Measurements from ENCODE around the gene PICALM. TPM values are rescaled to one million over a fixed set of nuclear protein-coding genes. Genes with fewer than 3 reads are reported as not detected.

Gene PICALM
- total and polyA plus RNA-seq, 2 of the 8 experiments (the other 6 are each of a cell fraction or from before 2014, with no cell fraction given), result 69.4 to 71.3 TPM

DNA sequence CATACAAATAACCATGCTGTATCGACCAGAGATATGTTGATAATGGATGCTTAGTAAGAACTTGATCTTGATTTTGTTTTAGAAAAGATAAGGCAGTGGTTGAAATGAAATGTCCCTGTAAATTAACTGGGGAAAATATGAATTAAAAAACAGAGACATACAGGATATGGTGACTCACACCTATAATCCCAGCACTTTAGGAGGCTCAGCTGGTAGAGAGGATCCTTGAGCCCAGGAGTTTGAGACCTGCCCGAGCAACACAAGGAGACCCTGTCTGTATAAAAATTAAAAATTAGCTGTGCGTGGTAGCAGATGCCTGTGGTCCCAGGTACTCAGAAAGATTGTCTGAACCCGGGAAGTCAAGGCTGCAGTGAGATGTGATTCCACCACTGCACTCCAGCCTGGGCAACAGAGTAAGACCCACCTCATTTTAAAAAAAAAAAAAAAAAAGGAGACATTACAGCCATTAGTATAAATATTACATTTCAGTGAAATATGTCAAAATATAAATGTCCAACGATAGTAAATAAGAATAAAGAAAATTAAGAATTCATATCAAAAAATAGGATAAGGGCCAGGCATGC is 4.6 kb downstream of the PICALM start (continued):
- TF ChIP-seq SAP30 (IDR thresholded peaks at IDR 0.05; ENCODE audit: insufficient read depth, insufficient replicate concordance, low read length), result no peak
- no peak for TF ChIP-seq CBX8 (IDR thresholded peaks at IDR 0.05; ENCODE audit: borderline replicate concordance, low read depth, low read length)
- no peak for TF ChIP-seq SP4 (IDR thresholded peaks at IDR 0.05; ENCODE audit: low read length)
- TF ChIP-seq RBBP5 (IDR thresholded peaks at IDR 0.05; ENCODE audit: borderline replicate concordance, low read depth, low read length), result no peak

Measured in H1 (cell line).